HK-2 (cell line): Measurements from ENCODE around the gene RPS6KA2.
"Not testable (repeated sequence)": the region's sequence is repeated elsewhere in the genome, so short reads cannot be mapped to it uniquely, and the experiment has no call there.

Experiments used
- DNase-seq: peaks from one replicate; pipeline ENCODE4 v3.0.0-alpha.2; 2018; ENCODE audit not compliant: unreplicated experiment

RPS6KA2 gene

DNA sequence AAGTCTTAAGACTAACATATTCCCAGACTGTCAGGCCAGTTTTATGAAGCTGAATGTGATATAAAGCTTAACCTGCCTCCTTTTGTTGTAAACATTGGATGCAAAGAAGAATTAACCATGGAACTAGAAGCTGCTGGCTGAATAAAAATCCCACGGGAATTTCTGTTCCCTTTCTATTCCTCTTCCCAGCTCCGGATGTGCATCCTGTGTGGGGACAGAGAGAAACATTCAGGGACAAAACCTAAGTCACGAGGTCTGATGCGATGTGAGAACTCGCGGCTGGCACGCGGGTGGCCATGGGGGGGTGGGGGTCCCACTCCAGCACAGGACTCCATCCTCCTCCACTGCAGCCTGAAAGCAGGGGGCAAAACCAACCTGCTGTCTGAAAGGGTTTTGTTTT lies 72.7 kb downstream of the RPS6KA2 start:
- DNase-seq, result no peak

DNA sequence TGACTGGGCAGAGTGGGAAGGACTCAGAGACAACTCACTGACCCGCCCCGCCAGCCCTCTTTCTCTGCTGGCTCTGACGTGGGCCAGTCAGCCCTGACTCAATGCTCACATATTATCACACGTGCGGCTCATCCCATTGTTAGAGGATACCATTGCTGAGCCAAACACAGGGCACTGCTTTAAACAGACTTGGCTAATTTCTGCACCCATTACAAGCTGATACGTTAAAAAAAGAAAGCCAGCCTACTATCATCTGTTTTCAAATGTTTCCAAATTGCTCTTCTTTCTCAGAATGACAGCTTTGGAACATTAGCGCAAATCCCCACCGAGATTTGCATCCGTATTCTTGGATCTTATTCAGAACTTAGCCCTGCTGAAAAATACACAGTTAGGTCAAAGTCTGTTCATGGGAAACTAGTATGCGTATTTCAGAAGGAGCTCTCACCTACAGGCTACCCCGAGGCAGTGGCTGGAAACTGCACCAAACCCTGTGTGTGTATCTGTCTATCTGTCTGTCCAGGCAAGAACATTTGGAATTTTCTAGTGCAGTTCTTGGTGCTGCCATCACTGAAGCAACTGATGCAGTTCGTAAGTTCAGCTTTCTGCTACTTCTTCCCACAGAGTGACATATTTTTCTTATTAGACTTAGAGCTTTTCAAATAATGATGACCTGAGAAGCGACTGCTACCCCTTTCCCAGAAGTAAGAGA lies 73.3 kb downstream of the RPS6KA2 start:
- DNase-seq, result no peak

DNA sequence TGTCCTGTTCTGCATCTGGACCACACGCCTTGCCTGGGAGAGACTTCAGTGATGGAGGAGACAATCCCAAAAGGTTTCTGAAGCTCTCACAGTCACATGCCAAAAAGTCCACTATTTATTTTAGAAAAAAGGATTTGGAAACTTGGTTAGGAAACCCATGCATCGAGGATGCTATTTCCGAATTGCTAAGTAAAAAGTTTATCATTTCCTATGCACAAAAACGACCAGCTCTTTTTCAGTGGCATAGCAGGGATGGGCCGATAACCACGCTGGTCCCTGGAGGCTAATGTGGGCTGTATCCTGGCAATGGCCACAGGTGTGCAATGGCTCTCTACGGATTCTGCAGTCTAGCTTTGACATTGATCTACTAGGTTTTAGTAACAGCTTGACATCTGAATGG lies 74.5 kb downstream of the RPS6KA2 start:
- DNase-seq, result no peak

DNA sequence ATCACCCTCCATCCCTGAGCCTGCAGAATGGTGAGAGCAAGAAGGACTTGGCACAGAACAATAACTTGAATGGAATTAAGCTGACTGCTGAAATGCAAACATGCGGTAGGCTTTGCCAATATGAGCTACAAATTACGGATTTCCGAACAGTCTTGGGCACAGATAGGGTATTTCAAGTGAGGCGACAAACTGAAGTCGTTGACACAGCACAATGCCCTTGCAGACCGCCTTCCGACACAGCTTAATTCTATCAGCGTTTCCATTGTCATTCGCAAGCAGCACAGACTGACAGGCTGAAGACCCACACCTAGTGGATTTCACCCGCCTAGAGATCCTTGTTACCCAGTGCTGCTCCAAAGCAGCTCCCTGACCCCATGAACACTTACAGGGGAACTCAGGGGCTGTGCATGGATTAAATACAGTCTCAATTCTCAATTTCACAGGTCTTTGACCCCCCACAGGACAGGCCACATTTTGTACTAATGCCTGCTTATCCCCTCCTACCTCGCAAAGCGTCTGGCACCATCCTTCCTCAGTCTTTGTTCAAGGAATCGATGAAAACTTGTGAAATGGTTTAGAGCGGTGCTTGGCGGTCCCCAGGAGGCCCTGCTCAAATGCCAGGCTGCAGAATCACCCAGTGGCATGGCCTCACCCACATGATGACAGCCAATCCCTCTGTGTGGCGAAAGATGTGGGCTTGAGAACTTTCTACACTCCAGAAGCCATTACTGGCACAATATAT lies 75.1 kb downstream of the RPS6KA2 start:
- no peak for DNase-seq

DNA sequence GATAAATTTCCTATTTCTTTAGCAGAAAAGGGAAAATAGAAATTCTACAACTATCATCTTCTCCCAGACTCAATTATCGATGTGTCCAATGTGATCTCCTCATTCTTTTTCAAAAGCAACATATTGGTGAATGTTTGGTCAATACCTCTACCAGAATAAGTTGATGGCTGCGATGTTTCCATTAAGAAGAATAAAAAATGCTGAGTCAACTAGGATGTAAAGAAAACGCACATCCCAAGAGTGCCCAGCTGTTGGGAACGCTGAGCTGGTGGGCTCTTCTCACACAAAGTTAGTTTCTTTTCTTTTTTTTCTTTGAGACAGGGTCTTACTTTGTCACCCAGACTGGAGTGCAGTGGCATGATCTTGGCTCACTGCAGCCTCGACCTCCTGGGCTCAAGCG lies 80.4 kb downstream of the RPS6KA2 start:
- no peak for DNase-seq

DNA sequence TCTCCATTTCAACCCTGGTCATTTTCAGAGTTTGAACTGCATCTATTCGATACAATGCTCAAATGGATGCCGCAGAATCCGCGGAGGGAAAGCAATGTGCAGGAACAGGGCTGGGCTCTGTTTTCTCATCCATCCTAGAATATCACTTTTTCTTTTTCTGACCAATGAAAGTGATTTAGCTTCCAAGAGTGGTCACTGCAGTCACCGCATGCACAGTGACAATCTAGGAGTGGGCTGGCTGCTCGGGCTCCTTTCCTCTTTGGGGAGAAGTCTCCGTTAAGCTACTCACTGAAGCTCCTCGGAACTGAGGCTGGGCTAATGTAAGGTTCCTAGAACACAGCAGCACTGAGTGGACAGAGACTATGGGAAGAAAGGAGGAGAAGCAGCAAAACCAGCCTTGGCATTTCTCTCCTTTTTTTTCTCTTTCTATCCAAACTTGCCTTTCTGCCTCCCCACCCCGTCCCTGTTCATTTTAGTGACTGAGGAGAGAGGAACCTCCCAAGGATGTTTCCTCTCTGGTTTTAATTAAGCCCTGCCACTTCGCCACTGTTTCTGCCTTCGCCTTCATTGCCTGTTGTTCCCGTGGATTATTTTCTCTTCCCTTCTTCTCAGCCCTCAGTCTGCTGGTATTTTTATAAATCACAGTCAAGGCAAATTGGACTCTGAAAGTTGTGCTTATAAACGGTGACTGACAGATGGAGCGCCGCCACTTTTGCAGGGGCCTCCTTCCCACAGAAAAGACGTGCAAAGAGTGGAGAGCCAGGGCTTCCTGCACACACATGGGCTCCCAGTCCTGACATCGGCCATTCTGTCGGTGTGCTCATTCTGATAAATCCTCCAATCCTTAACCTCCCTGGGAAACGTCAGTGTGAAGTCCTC lies 81.7 kb downstream of the RPS6KA2 start:
- no peak for DNase-seq

DNA sequence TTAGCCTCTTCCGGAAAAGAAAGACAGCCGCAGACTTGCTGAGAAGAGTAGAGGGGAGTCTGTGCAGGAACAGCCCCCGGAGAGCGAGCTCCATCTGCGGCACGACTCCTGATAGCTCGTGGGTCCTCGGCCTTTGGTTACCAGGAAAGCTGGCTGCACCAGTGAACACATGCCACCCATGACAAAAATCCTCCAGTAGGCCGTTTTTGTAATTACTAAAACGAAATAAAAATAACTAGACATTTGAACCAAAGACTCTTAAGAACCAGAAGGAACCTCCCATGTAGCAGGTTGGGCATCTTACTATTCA lies 82.8 kb downstream of the RPS6KA2 start:
- no peak for DNase-seq

DNA sequence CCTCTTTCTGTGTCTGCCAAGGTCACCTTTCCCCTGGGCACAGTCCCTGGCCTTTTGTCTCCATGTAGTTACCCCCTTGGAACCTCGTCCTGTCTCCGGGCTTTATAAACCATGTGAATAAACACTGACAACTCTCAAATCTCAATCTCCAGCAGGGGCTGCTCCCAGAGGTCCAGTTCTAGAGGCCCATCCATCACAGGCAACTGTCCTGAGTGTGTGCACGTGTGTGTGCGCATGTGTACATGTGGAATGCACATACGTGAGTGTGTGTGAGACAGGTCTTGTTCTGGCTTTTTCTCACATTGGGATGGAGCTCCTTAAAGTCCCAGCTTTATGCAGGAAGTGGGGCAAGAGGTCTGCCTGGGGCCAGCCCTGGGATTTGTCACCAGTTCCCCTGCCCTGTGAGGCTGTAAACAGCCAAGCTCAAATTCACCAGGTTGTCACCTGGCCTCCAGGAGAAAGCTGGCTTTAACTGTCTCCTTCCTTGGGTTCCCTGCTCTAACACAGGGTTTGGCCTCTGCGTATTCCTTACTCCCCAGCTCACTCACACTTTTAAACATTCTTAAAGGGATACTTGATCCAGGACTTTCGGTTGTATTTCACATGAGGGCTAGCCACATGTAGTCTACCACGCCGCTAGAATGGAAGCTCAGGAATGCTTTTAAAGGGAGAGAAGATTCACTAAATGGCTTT lies 83.3 kb downstream of the RPS6KA2 start:
- no peak for DNase-seq

DNA sequence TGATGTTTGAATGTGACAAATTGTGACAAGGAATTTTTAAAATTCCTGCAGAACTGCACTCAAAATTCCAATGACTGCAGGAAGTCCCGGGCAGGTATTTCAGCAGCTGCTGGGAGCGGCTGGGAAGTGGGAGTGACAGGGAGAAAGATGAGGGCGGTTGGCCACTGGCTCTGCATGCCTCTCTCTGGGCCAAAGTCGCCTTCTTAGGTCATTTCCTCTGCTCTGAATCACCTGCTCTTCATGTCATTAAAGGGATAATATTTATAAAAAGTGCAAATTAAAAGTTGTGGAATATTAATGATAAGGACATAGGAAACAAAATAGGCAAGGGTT lies 84.5 kb downstream of the RPS6KA2 start:
- DNase-seq, result no peak

DNA sequence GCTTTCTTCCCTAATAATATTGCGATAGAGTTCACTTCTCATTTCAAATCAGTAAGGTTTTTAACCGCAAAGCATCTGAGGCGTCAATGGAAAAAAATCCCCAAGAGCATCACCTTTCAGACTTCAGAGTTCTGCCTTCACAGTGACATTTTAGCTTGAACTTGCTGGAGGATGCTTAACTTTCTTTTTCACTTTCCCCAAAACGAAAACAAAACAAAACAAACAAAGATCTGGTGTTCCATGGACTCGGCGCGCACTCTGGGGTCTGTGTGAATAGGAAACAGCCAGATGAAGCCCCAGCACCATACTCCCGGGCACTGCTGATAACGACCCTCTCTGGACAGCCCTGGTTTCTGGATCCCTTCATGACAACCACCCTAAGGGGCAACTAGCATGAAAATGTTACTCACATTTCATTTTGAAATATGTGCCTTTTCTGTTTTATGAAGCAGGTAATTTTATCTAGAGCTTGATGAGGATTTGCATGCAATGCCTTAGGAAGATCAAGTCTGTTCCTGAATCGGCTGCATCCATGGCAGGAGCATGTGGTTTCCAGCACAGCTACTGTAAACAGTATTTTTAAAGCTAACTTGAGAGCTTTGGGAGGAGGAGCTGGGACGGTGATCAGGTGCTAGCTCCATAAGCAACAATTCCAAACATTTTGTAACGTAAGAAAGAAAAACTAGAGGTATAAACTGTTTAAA lies 85.0 kb downstream of the RPS6KA2 start:
- DNase-seq, result no peak

DNA sequence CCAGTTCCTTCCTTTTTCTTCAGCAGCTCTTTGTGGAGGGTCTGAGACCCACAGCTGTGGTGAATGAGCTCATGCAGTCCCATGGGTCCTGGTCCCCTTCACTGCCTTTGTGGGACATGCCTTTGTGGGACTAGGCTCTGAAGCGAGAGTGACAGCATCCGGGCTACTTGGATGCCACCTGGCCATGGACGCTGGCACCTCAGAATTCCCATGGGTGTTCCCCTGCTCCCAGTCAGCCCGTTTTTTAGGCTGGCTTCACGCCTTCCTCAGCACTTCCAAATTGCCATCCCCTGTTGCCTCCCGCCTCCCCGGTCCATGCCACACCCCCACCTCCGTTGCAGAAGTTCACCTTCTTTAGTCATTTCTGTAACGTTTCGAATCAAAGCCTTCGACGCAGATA lies 85.7 kb downstream of the RPS6KA2 start:
- DNase-seq, result no peak

DNA sequence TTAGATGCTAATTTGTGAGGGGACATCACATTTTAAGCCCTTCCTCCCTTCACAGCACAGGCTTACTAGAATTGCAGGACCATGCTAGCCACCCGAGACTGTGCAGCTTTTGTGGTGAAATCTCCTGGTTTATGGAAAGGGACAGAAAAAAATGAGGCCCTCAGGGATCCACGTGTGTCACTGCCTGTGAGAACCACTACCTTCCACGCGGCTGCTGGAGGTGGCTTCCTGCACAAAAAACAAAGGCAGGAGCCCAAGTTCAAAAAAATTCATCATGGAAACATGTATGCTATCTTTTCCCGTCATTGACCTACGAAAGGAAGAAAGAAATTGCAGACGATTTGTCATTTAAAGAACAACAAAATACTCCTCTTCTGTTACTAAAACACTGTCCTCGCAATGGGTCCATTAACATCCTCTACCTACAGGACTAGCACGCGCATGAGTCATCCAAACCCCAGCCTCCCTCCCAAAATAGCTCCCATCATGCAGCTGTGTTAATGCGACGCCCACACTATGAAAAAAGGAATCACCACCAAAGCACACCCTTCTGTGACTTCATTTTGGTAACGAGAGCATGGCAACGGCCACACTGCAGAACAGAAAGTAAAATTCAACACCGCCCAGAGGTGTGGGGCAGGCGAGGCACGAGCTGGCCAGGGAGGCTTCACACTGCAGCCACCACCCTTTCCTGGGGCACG lies 86.3 kb downstream of the RPS6KA2 start:
- DNase-seq, result no peak

DNA sequence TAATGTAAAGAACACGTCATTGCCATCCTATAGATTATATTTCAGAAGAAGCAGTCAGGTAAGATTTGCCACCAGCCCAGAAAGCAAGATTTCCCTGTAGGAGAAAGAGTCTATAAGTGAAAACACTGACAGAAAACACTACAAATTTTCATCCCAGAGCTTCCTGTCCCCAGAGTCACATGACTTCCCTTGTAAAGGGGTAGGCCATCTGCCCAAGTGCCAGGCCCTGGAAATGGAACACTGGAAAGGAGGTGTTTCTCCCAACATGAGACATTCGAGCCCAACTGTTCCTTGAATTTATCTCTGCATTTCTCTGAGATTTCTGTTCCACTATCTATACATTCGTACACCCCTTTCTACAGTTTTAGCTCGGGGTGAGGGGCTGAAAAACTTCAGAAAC lies 87.5 kb downstream of the RPS6KA2 start:
- no peak for DNase-seq

DNA sequence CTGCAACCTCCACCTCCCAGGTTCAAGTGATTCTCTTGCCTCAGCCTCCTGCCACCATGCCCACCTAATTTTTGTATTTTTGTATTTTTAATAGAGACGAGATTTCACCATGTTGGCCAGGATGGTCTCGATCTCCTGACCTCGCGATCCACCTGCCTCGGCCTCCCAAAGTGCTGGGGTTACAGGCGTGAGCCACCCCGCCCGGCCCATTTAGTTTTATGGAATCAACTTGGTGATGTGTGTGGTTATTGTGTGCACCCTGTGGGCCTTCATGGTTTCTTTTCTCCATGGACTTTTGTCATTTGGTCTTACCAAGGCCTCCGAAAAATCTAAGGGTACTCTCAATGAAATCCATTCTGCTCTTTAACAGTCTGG lies 88.1 kb downstream of the RPS6KA2 start:
- not testable (repeated sequence) for DNase-seq

DNA sequence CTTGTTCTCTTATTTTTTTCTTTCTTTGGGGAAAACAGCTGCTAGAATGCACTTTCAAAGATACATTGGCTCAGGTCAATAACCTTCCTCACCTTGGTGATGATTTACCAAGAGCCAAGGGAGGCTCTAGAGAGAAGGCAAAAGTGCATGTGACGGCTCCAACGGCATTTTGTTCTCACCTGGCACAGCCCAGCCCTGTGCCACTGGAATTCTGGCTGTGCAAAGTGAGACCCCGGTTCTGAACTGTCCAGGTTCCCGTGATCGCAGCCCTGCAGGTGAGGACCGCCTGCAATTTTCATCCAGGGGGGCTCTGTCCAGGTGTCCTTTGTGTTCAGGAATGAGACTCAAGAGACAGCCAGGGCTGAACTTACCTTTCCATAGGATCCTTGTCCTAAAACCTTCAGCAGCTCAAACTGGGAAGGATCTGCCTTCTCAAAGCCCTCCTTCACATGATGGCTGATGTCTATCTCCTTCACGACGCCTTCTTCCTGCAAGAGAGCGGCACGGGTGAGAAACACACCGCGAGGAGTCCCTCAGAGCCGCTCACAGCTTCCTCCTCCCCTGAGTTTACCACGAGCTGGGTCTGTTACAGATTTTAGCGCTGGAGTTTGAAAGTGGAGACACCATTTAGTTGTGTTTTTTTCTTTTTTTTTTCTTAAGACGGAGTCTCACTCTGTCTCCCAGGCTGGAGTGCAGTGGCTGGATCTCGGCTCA lies 88.6 kb downstream of the RPS6KA2 start:
- no peak for DNase-seq

DNA sequence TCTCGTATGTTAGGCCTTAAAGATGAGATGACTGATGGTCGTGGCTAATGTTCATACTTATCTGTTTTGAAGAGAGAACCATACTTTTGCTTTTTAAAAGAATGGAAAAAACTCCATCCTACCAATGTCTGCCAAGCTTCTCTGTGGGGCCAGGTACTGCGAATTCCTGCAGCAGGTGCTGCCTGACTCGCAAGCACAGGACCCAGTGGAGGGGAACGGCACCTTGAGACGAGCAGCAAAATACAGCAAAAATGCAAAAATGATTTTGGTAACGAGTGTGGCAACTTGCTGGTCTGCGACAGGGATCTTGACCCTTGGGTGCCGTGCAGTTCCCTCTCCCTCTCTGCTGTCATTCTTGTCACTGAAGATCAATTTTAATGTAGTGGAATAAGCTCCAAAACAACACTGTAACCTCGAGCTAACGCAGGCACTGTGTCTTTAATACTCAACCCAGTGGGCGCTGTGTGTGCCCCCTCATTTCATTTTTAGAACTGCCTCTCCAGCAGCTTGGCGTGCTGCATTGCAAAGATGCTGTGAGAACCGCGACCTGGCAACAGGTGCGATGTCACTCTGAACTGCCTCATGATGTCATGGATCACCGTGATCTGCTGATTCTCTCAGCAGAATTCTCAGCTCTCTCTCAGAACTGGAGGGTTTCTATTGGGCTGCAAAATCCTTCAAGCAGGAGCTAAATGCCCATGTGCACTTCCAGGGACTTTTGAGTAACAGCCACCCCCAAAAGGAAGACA lies 92.2 kb downstream of the RPS6KA2 start:
- DNase-seq, result no peak

DNA sequence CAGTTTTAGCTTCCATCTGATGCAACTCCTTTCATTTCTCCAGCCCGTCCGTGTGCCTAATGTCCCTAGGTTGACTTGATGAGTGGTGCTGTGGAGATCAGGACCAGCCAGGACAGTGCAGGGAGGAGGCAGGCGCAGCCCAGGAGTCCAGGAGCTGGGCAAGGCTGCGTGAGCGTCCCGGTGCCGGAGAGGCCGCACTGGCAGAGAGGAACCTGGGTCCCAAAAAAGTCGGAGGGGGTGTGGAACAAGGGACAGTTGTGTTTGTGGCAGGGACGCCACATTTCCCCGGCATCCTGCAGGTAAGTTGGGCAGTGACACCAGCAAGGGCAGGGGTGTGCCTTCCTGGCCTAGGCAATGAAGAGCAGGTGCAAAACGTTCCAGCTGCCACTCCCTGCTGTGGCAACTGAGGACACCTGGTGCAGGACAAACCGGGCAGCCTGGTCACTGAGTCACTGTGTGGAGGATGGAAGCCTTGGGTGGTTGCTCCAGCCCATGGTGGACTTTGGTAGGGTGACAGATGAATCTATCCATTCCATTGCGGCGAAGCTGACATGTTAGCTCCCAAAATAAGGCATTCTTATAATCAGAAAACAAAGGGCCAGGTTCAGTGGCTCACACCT lies 93.7 kb downstream of the RPS6KA2 start:
- DNase-seq, result no peak

DNA sequence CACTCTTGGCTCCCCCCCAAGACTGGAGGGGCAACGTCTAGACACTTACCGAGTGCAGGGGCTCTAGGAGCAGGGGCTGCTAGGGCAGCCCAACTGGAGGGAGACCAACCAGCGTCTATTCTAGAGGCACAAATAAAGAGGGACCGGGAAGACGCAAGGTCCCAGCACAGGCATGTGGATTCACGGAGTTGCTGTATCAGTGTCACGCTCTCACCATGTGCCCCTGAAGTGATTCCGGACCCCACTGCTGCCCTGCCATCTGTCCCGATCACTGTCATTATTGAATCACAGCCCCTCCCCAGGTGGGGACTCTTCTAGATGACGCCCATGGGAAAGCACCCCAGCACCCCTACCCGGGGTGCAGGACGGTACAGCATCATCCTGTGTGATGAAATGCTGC lies 94.7 kb downstream of the RPS6KA2 start:
- DNase-seq, result no peak
